Non-pigmented ciliary epithelial cell (primary cell): Measurements from ENCODE around the gene ADGRG3.

ENCODE experiments used
- DNase-seq: peaks from one replicate; pipeline ENCODE4 v3.0.0-alpha.2; 2010; ENCODE audit warnings: low read depth

ADGRG3 gene

GRCh38 chr16:57681950-57682728 lies 14.0 kb downstream of the ADGRG3 start:
- DNase-seq = no peak

GRCh38 chr16:57682809-57683635 lies 14.9 kb downstream of the ADGRG3 start:
- no peak for DNase-seq

GRCh38 chr16:57683636-57684545 lies 15.8 kb downstream of the ADGRG3 start:
- DNase-seq = no peak

- no peak for DNase-seq
These were observed 16.7 kb downstream of the ADGRG3 start for GRCh38 chr16:57684626-57685358.

- DNase-seq = no peak
These were observed 17.5 kb downstream of the ADGRG3 start for GRCh38 chr16:57685633-57686032.

GRCh38 chr16:57686577-57686976 lies 18.5 kb downstream of the ADGRG3 start:
- DNase-seq = no peak

GRCh38 chr16:57687363-57687929 lies 19.3 kb downstream of the ADGRG3 start:
- no peak for DNase-seq

GRCh38 chr16:57688487-57688986 lies 20.4 kb downstream of the ADGRG3 start:
- no peak for DNase-seq

- DNase-seq = no peak
These were observed 21.1 kb downstream of the ADGRG3 start for GRCh38 chr16:57688987-57689761.

- no peak for DNase-seq
These were observed 21.9 kb downstream of the ADGRG3 start for GRCh38 chr16:57689762-57690558.

GRCh38 chr16:57690782-57691471 lies 22.8 kb downstream of the ADGRG3 start:
- no peak for DNase-seq

GRCh38 chr16:57692636-57693035 lies 24.5 kb downstream of the ADGRG3 start:
- no peak for DNase-seq

GRCh38 chr16:57693550-57693949 lies 25.4 kb downstream of the ADGRG3 start:
- DNase-seq = no peak

- no peak for DNase-seq
These were observed 26.2 kb downstream of the ADGRG3 start for GRCh38 chr16:57694231-57694724.

GRCh38 chr16:57694725-57695679 lies 26.9 kb downstream of the ADGRG3 start, which contains the start of gene DRC7:
Gene DRC7 (plus strand): TSS chr16:57694806. CDS start chr16:57697950, 3,144 bp downstream.
- DNase-seq = no peak

GRCh38 chr16:57695680-57696069 lies 27.6 kb downstream of the ADGRG3 start:
- no peak for DNase-seq

GRCh38 chr16:57696240-57696639 lies 28.1 kb downstream of the ADGRG3 start:
- DNase-seq = no peak
